Peyer's patch (tissue), 4 donors: ENCODE data around the gene PVALEF. TPM values are rescaled to one million over a fixed set of nuclear protein-coding genes. Genes with fewer than 3 reads are reported as not detected.

Source experiments
- DNase-seq, 3 donors: peaks; one replicate each; pipeline ENCODE4 v3.0.0-alpha.2; 2017 to 2019
- H3K27ac ChIP-seq, 4 donors: fragments of 200-600 bp; sonication (generic); one replicate each; pipeline ENCODE4 v1.5.1; 2016 to 2019
- H3K27me3 ChIP-seq, 2 donors: fragments of 200-600 bp; sonication (generic); one replicate each; pipeline ENCODE4 v1.5.1; 2019
- H3K36me3 ChIP-seq, 3 donors: fragments of 200-600 bp; sonication (generic); one replicate each; pipeline ENCODE4 v1.5.1; 2016 to 2019
- H3K4me1 ChIP-seq, 4 donors: fragments of 200-600 bp; sonication (generic); one replicate each; pipeline ENCODE4 v1.5.1; 2016 to 2019
- H3K4me3 ChIP-seq, 4 donors: fragments of 200-600 bp; sonication (generic); 1 replicate in 3 of 4; 2 replicates in 1 of 4; pipeline ENCODE4 v1.5.1; 2016 to 2019; ENCODE audit warnings: mild to moderate bottlenecking in 1 of 4
- H3K9me3 ChIP-seq, 4 donors: fragments of 200-600 bp; sonication (generic); one replicate each; pipeline ENCODE4 v1.5.1; 2016 to 2019; ENCODE audit warnings: mild to moderate bottlenecking in 1 of 4
- CTCF ChIP-seq, 6 experiments: fragments of 450-650 bp in 4 of 6; fragments of 200-600 bp in 2 of 6; sonication (generic) in 1 of 6; IDR thresholded peaks; one replicate each; pipeline ENCODE4 v1.5.1; 2017 to 2019; ENCODE audit warnings: antibody characterized with exemption in 6 of 6, mild to moderate bottlenecking in 3 of 6, moderate library complexity in 1 of 6
- POLR2A ChIP-seq, 2 donors: fragments of 450-650 bp; IDR thresholded peaks; one replicate each; pipeline ENCODE4 v1.5.1; 2017; ENCODE audit warnings: antibody characterized with exemption in 2 of 2, mild to moderate bottlenecking in 2 of 2, moderate library complexity in 2 of 2
- total RNA-seq, 4 donors: library from RNA; depleted of rRNA; stranded (reverse); fragments of >200 nt; gene quantifications; one replicate each; pipeline ENCODE4 v1.1.0, GENCODE V29; 2016

Gene PVALEF
- total RNA-seq, 4 donors from 2014 or later = not detected

DNA sequence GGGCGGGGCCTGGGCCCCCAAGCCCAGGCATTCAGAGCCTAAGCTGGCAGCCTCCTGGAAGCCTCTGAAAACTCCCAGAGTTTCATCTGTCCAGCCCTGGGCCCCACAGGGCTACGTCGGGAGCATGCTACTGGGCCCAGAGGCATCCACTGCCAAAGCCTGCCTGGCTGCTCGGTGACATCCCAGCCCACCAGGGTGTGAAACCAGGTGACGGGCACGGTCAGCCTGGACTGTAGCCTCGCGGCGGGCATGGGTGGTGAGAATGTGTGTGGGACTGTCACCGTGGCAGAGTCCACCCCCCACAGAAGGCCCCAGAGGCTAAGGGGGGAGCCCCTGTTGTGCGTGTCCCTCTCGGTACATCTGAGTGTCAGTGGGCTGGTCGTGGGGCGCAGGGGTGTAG is 26.3 kb downstream of the PVALEF start:
- Histone ChIP-seq H3K27me3 (no peaks in the 10 kb centered on the region), H3K36me3 (no peaks in the 10 kb centered on the region), H3K27ac (no peak overlapping the region), H3K9me3 (no peaks in the 10 kb centered on the region), H3K4me3 (no peak overlapping the region), H3K4me1 (no peaks in the 10 kb centered on the region)
- TF ChIP-seq CTCF (IDR thresholded peaks at IDR 0.05) (no peak), POLR2A (IDR thresholded peaks at IDR 0.05) (no peak)
- DNase-seq = no peak

- Histone ChIP-seq H3K27ac (no peak overlapping the region), H3K4me3 (no peak overlapping the region), H3K36me3 (no peaks in the 10 kb centered on the region), H3K4me1 (no peaks in the 10 kb centered on the region), H3K9me3 (no peaks in the 10 kb centered on the region), H3K27me3 (no peaks in the 10 kb centered on the region)
- no peak for TF ChIP-seq CTCF (IDR thresholded peaks at IDR 0.05)
- no peak for TF ChIP-seq POLR2A (IDR thresholded peaks at IDR 0.05)
- DNase-seq = no peak
Observed at GRCh38 chr17:81192386-81193050, 27.2 kb downstream of the PVALEF start.

- Histone ChIP-seq H3K4me3 (no peak overlapping the region), H3K27me3 (no peaks in the 10 kb centered on the region), H3K27ac (no peak overlapping the region), H3K4me1 (no peaks in the 10 kb centered on the region), H3K9me3 (no peaks in the 10 kb centered on the region), H3K36me3 (no peaks in the 10 kb centered on the region)
- TF ChIP-seq CTCF (IDR thresholded peaks at IDR 0.05) (no peak), POLR2A (IDR thresholded peaks at IDR 0.05) (no peak)
- no peak for DNase-seq
Observed at GRCh38 chr17:81193051-81193410, 27.7 kb downstream of the PVALEF start.

DNA sequence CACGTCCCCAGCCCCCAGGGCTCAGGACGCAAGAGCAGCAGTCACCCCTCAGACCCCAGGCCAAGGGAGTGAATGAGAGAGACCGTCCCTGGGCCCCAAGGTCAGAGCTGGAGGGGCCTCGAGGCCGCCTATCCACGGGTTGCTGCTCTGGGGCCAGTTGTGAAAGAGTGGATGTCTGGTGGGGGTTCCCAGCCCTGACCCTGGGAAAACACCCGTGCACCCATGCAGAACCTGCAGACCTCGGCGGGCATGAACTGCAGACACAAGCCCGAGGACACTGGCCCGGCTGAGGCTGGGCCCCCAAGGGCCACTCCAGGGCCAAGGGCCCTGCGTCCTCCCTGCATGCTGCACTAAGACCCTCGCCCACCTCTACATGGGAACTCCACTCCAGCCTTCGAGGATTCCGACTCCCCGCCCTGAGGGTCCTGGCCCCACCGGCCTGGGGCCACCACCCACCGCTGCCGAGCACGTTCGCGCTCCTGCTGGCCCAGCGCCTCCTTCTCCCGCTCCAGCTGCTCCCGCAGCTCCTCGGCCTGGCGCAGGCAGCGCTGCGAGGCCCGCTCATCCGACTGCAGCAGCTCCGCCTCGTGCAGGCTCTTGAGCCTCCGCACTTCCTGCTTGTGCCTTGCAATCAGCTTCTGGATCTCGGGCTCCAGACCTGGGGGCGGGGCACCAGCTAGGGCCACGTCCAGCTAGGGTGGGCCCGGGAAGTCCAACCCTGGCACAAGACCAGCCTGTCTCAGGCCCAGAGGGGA is 28.3 kb downstream of the PVALEF start:
- Histone ChIP-seq H3K9me3 (no peaks in the 10 kb centered on the region), H3K27ac (no peak overlapping the region), H3K27me3 (no peaks in the 10 kb centered on the region), H3K36me3 (no peaks in the 10 kb centered on the region), H3K4me3 (no peak overlapping the region), H3K4me1 (no peaks in the 10 kb centered on the region)
- TF ChIP-seq POLR2A (IDR thresholded peaks at IDR 0.05) = no peak
- TF ChIP-seq CTCF (IDR thresholded peaks at IDR 0.05) = no peak
- no peak for DNase-seq

DNA sequence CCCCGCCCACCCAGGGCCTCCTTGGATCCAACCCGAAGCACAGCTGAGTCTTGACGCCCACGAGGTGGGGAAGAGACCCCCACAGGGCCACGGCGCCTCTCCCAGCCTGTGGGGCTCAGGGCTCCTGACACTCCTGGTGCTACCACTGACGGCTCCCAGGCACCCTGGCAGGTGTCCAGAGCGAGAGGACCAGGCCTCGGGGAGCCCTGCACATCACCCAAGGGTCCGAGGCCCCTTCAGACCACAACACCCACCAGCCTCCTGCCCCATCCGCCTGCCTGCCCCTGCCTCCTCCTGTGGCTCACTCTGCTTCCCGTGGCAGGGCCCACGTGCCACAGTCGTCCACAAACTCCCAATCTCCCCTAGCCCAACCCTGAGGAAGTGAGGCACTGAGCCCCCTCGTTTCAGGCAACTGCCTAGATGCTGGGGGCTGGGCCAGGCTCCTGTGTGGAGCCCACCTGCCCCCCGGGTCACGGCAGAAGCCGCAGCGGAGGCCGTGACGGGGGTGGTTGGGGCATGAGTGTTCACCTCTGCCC is 29.0 kb downstream of the PVALEF start:
- no peaks in the 10 kb centered on the region for H3K9me3 ChIP-seq
- TF ChIP-seq CTCF (IDR thresholded peaks at IDR 0.05) = no peak
- DNase-seq = no peak
- H3K4me1 ChIP-seq = no peaks in the 10 kb centered on the region
- H3K36me3 ChIP-seq = no peaks in the 10 kb centered on the region
- H3K27me3 ChIP-seq = no peaks in the 10 kb centered on the region
- no peak overlapping the region for H3K27ac ChIP-seq
- no peak overlapping the region for H3K4me3 ChIP-seq
